HG02938 (cell line): ENCODE data around the gene TMC1.
"Not testable (repeated sequence)": the region's sequence is repeated elsewhere in the genome, so short reads cannot be mapped to it uniquely, and the experiment has no call there.

Experiments used
- ATAC-seq: cut with Tn5 transposase; IDR thresholded peaks from one replicate; pipeline ENCODE4 v1.9.1; 2021; ENCODE audit warnings: mild to moderate bottlenecking, moderate library complexity; ENCODE audit not compliant: unreplicated experiment

Gene TMC1

DNA sequence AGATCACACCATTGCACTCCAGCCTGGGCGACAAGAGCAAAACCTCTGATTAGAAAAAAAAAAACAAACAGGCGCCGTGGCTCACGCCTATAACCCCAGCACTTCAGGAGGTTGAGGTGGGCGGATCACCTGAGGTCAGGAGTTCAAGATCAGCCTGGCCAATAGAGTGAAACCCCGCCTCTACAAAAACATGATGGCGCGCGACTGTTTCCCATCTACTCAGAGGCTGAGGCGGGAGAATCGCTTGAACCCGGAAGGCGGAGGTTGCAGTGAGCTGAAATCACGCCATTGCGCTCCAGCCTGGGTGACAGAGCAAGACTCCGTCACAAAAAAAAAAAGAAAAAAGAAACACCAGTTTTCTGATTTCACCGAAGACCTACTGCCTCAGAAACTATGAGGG lies at the start of gene TMC1:
Gene TMC1 (plus strand): TSS at position 193 of the 400 bp plus-strand sequence. CDS start 127,041 bp downstream, outside the sequence.
- ATAC-seq: not testable (repeated sequence)

DNA sequence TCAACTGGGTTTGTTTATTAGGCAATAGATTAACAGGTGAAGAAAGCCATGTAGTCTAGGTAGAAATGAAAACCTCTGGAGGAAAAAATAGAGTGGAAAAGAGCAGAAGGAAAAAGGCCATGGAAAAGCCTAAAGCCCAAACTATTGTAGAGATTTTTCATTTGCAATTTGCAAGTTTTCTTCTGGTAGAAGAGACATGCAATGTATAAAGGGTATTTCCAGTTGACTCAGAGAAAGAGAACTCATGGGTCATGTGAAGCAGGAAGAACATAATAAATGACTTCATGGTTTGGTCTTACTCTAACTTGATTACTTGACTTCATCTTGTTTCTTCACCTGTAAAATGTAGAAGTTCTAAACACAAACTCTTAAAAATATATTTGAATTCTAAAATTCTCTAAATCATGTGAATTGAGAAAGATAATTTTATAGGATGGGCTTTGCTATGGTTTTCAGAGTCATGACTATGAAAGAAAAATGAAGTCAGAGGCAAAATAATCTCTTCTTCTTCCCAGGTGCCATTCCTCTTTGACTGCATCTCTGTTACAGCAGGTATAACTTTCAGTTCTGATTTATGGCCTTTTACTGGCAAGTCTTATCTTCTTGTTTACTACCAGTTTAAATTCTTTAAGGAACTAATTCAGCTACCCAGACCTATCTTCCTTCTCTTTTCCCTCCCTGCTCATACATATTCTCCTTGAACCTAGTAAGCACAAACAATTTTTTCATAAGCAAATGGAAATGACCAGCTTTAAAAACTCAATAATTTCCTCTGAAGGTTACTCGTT lies 47.7 kb upstream of the TMC1 start:
- peak; percentile 95 for ATAC-seq

DNA sequence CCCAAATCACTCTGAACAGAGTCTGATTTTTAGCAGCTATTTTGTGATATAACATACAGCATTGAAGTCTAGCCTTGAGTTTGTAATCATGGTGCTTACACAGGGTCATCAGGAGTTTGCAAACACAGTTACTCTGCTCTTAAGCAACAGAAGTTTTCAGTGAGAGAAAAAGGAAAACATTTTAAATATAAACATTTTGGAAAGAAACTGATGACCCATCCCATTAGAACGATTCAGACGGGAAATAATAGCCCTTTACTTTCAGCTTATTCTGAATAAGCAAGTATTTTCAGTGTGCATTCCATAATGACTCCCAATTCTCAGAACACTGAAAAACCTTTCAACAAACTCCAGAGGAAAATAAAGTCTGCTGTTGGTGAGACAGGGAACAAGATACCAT lies 46.7 kb upstream of the TMC1 start:
- no peak for ATAC-seq

DNA sequence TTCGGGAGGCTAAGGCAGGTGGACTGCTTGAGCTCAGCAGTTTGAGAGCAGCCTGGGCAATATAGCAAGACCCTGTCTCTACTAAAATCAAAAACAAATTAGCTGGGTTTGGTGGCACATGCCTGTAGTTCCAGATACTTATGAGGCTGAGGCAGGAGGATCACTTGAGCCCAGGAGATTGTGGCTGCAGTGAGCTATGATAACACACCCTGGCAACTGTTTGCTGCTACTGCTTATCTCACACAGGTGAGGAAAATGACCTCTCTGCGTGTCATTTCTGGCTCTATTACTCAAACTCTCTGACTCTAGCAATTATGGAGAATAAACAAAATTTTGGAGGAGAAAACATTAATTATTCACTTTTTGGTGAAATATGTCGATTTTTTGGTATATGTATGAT lies 45.3 kb upstream of the TMC1 start:
- ATAC-seq: no peak

DNA sequence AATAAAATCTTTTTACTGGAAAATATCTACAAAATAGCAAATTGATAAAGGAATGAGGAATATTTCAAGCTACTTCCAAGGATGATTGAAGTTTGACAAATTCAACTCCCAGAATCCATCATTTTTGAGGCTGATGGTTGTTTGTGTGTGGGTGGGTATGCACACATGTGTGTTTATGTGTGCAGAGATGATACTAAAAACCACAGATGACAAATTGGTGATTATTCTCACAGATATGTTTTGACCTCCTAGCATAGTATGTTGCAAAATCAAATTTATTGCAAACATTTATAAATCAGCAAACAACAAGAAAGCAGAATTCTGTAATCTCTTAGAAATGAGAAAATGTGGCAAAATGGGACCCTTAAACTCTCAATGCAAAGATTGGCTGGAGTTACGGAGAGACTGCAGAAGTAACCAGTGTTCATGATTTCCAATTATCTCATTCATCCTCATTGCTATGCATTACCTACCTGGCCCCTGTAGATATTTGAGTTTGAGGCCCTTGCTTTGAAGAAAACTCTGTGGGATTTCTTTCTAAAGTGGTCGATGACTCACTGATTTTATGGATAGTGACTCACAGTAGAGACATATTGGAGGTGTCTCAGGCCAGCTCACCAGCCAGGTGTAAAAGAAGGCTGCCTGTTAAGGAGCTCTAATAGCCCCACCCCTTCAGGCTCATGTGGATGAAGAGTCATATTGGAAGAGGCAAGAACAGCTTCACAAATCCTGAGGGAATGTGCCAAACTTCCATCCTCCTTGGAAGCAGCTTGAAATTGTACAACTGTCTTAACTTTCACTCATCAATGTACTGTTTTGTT lies 44.6 kb upstream of the TMC1 start:
- ATAC-seq: no peak

DNA sequence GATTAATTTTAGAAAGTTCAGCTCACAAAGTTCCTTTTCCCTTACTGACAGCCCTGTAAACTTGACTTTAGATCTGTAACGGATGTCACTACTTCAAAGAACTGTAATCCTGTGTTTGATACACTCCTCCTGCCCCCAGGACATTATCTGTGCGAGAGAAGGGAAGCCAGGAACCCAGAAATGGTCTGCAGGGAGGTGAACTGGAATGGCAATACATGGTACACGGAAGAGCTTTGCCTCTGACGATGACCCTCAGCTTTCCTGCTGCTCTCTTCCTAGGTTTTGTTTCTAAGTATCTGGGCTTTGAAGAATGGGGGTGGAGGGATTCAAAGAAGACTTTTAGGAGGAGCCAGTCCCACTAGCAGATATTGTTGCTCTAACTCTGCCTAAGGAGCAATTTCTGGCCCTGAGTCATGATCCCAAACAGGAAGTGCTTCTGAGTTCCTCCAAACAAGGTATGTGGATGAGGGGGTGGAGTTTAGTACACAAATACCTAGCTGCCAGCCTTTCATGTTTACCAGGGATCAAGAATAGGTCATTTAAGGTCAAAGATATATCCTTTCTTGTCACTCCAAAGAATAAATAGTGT lies 43.4 kb upstream of the TMC1 start:
- no peak for ATAC-seq

DNA sequence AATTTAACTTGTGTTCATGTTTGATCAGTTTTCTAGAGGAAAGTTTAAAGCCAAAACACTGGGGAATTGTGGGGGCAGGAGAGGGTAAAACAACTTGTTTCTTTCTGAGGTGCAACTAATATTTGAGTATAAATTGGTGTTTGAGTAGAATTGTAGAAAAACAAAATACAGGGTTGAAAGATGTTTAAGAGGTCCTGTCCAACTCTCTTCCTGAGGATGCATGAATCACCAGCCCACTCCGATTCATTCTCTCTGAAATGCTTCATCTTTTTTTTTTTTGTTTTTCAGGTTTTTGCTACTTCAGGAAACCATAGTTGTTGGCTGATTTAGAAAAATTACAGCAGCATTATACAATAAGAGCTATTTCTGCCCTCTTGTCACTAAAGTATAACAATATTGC lies 42.4 kb upstream of the TMC1 start:
- no peak for ATAC-seq

DNA sequence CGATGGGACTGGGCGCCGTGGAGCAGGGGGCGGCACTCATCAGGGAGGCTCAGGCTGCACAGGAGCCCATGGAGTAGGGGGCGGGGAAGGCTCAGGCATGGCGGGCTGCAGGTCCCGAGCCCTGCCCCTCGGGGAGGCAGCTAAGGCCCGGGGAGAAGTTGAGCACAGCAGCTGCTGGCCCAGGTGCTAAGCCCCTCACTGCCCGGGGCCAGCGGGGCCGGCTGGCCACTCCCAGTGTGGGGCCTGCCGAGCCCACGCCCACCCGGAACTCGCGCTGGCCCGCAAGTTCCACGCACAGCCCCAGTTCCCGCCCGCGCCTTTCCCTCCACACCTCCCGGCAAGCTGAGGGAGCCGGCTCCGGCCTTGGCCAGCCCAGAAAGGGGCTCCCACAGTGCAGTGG lies 41.1 kb upstream of the TMC1 start:
- not testable (repeated sequence) for ATAC-seq

DNA sequence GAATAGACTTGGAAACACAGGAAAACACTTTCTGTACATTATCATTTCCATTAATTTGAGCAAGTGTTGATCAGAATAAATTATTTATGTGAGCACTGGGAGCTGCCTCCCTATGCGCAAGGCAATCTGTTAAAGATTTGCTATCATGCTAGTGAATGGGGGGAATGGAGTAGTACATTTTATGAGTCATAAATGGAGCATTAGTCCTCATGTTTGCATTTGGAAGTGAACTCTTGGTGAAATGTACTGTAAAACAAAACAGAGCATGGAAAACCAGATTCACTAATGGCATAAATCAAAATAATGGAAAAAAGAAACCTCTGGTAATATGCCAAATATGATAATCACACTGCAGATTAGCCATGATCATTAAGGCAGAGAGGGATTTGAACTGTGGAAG lies 40.5 kb upstream of the TMC1 start:
- no peak for ATAC-seq

DNA sequence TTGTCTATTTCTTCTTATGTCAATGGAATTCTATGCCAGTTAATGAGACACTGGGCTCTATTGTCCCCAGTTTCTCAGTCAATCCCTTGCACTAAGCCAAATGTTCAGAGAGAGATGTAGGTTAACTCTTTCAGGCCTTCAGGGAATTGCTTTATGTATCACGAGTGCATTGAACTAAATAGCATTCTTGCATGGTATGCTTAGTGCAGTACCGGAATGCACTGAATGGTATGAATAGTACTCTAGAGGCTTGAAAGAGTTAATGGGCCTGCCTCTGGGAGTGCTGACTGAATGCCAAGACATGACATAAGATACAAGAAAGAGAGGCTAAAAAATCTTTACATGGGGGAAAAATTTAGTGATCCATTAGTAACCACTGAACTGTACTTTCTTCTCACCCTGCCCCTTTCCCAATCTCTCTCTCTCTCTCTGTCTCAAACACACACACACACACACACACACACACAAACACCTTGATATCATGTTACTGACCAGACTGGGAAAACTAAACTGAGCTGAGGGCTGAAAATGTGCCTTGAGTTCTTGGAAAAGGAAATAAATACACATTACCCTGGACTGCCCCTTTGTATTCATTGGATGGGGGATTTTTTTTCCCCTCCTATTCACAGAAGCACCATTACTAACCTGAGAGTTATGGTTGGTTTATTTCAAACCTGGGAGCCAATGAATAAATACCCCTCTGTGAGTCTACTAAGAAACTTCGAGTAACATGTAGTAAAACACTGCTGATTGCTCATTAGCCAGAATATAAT lies 35.4 kb upstream of the TMC1 start:
- no peak for ATAC-seq

DNA sequence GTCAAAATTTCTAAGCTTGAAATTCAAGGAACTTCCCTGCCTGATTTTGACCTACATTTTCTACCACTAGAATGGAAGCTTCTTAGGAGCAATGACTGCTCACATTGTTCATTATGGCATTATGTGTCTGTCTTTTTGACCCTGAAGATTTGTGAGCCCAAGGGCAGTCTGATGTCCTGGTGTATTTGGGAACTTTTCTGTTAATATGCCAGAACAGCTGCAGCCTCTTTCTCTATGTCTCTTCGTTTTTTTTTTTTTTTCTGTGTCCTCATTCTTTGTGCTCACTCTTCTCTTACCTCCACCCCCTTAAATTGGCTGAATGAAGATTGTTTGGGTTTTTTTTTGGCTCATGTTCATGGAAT lies 34.8 kb upstream of the TMC1 start:
- ATAC-seq: no peak

DNA sequence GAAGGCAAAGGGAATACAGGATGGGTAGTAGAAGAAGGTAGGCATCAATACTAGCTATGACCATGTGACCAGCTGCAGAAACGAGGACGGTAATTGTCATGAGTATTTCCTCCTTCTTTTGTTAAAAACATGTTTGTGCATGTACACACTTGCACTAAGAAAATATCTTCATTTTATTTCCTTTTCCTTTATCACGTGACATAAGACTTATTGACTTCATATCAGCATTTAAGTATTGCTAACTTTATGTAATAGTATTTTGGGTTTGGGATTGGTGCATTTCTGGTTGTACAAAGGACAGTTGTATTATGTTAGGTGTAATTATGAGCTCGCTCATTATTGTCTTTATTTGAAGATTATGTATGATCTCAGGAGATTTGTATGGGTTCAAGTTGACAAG lies 33.7 kb upstream of the TMC1 start:
- not testable (repeated sequence) for ATAC-seq

DNA sequence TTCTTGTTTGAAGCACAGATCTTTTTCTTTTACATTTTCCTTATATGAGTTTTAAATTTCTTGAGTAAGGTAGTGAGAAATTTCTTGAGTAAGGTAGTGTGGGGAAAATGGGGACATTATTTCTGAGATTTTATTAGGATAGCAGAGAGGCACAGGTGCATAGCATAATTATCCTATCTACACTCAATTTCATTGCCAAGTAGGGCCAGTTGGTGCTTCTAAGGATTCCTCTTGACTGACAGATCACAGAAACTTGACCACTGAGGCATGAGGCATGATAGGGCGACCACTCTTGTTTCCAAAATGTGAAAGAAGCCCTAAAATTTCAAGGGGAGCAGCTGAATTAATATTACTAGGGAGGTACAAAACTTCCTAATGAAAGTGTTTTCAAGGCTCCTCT lies 31.4 kb upstream of the TMC1 start:
- ATAC-seq: no peak

DNA sequence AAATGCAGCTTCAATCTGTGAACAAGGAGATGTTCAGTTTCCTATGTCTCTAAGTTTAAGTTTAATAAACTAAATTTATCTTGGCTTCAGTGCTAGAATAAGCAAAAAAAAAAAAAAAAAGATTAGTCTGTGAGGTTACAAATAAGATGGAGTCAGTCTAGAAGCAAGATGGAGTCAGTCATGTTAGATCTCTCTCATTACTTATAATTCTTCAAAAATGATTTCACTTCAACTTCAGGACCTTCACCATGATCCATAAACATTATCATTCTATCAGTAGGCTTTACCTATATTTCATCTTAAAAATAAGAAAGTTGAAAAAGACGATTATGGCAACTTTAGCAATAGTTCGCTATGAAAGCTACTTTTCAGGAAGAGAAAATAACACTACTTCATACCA lies 30.2 kb upstream of the TMC1 start:
- no peak for ATAC-seq

DNA sequence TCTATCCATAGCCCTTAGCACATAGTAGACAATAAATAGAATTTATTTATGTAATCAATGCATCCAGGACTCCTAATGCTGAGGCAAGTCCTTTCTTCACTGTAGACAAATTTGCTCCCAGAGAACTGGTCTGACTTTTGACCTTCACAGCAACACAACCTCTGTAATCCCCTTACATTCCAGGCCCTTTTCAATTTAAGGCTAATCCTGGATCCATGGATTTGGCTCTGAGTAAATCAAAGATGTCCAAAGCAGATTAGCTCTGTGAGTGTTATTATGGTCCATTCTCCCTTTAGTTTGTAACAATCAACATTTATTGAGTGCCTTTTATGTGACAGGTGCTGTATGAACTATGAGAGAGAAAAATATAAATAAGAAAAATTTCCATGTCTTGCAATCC lies 27.4 kb upstream of the TMC1 start:
- ATAC-seq: no peak

DNA sequence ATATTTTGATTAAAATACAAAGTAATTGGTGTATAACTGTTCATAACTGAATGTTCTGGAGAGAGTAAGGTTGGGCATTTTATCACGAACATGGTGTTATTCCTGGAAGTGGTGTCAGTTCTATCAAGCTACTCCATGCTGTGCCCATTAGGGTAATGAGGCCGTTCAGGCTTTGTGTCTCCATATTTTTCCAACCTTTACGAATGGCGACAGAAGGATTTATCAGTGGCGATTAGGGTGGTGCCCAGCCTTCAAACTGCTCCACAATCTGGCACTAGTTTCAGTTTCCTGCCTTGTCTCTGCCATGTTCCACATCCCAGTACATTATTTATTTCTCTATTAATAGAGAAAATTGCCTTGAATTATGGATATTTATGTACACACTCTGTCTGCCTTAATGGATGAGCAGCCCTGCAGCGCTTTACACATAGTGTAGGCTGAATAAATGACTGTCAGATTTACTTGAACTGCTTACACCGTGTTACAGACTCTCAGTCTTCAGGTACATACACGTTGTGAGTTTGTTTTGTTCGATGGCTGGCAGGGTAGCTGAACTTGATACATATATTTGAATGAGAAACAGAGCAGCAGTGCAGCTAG lies 23.9 kb upstream of the TMC1 start:
- ATAC-seq: no peak

DNA sequence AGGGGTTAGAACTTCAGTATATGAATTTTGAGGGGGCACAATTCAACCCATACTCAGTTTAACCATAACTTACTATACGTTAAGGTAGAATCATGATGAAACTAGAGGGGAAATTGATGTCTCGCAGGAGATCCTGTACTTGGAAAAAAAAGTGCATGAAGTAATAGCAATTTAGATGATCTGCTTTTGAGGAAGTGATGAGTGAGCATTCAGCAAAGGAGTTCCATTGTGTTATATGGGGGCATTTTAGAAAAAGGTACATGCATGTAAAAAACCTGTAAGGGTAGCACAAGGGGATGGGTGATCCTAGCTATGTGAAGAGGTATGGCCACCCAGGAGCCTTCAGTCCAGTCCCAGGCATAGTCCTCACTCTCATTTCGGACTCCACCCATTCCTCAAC lies 14.8 kb upstream of the TMC1 start:
- no peak for ATAC-seq

DNA sequence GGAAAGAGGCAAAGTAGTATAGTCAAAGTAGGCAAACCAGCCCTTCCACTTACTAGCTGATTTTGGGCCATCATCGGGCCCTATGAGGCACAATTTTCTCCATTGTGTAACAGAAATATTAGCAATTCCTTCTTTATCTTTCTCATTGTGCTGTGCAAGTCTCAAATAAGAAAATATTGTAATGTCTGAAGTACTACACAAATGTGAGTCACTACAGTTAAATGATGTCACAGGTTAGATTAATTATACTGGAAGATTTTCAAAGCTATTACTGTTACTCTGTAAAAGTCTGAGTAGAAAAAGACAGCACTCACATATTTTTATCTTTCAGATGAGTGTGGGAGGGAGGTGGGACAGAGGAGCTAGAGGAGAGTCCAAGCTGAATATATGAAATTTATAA lies 12.4 kb upstream of the TMC1 start:
- no peak for ATAC-seq

DNA sequence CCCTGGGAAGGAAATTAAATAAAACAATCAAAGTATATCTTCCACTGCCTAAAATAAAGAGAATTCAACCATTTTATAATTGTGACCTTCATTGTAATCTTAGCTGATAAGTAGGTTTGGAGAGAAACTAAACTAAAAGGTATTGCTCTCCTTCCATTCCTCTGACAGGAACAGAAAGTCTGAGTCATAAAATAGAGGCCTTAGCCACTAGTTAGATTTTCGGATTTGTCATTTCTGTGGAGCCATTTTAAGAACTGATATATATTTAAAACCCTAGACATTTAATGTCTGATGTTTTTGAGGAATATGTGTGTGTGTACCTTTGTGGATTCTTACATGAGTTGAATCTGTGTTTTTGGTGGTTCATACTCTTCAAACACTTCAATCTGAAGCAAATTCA lies 11.8 kb upstream of the TMC1 start:
- peak; percentile 98 for ATAC-seq

DNA sequence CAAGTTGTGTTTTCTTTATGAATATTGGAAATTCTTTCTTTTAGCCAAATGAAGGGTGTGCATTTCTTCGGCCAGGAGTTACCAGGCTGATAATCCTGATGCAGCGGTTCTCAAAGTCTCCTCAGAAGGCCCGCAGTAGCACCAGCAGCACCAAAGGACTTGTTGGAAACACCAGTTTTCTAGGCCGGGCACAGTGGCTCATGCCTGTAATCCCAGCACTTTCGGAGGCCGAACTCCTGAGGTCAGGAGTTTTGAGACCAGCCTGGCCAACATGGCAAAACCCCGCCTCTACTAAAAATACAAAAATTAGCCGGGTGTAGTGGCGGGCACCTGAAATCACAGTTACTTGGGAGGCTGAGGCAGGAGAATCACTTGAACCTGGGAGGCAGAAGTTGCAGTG lies 397 bp upstream of the TMC1 start:
- not testable (repeated sequence) for ATAC-seq
